ENCODE results near the gene LYZL1. TPM values are rescaled to one million over a fixed set of nuclear protein-coding genes. Genes with fewer than 3 reads are reported as not detected.
"Not testable (repeated sequence)": the region's sequence is repeated elsewhere in the genome, so short reads cannot be mapped to it uniquely, and the experiment has no call there.

LYZL1 gene
- total RNA-seq = not detected

DNA sequence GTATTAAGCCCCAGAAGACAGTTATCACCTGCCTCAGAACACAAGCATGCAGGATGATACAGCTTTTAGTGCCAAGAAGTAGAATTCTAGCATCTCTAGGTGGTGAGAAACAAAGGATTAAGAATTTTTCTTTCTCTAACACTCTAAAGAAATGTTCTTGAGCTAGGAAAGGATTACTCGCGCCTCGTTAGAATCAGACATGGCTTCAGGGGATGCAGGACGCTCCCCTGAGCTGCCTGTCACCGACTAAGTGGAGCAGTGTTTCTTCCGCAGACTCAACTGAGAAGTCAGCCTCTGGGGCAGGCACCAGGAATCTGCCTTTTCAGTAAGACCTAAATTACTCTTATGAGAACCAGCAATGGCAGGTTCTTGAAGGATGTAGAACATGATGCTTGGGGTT lies at the start of gene LYZL1:
TSS of gene LYZL1 (plus strand) at position 165 of the 400 bp plus-strand sequence. CDS start 2,798 bp downstream, outside the sequence.
- H3K9me3 ChIP-seq (ENCODE audit: low read depth, low read length); H3K4me1 ChIP-seq (ENCODE audit: insufficient read depth, low read length); H3K4me3 ChIP-seq (ENCODE audit: low read length); H3K27me3 ChIP-seq (ENCODE audit: insufficient read depth, low read length): not testable (repeated sequence)

DNA sequence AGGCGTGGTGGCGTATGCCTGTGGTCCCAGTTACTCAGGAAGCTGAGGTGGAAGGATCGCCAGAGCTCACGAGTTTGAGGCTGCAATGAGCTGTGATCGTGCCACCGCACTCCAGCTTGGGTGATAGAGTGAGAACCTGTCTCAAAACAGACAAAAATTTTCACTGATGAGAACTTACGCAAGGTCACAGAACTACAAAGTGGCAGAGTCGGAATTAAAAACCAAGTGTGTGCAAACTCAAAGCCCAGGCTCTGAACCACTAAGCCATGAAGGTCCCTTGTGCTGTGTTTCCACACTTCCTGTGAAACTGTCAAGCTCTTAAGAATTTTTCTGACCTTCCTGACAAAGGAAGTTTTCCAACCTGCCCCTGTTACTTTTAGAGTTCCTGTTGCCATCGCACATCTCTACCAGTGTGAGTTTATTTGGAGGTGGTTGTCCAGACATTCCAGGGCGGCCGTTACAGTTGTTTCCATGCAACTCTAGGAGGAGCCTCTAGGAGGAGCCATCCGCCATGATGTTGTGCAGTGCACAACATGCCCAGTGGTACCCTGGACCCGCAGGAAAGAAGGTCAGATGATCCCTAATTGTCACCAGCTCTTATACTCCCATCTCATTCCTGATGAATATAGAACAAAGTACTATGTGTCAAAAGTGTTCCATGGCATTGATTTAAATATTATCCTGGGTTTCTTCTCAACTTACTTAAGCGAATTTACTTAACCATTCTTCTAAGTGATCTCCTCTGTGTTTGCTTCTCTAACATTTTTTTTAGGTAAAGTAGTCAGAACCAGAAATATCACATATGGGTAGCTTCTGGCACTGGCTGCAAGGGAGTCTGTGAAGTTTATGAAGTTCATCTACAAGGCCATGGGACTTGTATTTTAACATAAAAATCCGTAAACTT lies 49.0 kb upstream of the LYZL1 start:
- Histone ChIP-seq H3K9me3 (ENCODE audit: low read depth, low read length) (no peaks in the 10 kb centered on the region), H3K4me3 (ENCODE audit: low read length) (no peak overlapping the region), H3K27me3 (ENCODE audit: insufficient read depth, low read length) (no peaks in the 10 kb centered on the region), H3K4me1 (ENCODE audit: insufficient read depth, low read length) (no peaks in the 10 kb centered on the region)

DNA sequence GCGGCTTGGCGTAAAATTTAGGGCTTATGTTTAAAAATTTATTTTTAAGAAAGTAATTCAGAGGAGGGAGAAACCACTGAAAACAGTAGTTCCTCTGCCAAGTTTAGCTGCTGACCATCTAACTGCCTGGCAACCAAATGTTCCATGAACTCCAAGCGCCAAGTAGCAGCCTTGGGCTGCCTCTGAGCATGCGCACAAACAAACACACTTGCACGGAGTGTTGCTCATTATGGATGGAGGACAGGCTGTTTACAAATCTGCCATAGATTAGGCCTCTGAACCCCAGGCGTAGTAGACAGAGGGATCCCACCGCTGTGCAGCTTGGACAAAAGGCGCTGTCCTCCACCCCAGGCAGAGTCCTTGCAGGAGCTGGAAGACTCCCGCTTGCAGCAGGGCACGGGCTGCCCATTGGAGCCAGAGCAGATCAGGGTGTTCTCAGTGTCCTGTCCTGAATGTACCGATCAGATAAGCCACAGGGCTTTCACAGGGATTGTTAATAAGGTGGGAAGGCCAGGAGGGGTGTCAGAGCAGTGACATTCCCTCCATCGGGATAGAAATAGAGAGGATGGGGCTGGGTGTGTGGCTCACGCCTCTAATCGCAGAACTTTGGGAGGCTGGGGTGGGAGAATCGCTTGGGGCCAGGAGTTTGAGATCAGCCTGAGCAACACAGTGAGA lies 47.7 kb upstream of the LYZL1 start:
- no peaks in the 10 kb centered on the region for H3K4me1 ChIP-seq (ENCODE audit: insufficient read depth, low read length)

DNA sequence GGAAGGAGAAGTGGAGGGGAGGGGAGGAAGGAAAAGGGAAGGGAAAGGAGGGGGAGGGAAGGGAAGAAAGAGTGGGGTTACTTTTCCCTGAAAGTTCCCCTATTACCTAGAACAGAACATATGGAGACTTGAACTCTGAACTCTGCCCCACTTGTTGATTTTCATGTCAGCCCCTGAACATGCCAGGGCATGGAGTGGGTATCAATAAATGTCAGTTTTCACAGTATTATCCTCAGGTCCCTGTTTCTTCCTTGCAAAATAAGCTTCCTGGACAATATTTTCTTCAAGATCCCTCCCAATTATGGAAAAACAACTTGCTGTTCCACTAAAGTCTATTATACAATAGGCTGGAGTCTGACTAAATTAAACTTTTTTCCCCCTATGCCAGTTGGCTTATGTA lies 46.9 kb upstream of the LYZL1 start:
- Histone ChIP-seq H3K27me3 (ENCODE audit: insufficient read depth, low read length) (peaks cover 2% of the 10 kb centered on the region), H3K4me1 (ENCODE audit: insufficient read depth, low read length) (no peaks in the 10 kb centered on the region), H3K4me3 (ENCODE audit: low read length) (no peak overlapping the region), H3K9me3 (ENCODE audit: low read depth, low read length) (no peaks in the 10 kb centered on the region)

More for the DNA sequence above, 47.7 kb upstream of the LYZL1 start:
- Histone ChIP-seq H3K9me3 (ENCODE audit: low read depth, low read length) (no peaks in the 10 kb centered on the region), H3K4me3 (ENCODE audit: low read length) (no peak overlapping the region), H3K27me3 (ENCODE audit: insufficient read depth, low read length) (peaks cover 2% of the 10 kb centered on the region)

DNA sequence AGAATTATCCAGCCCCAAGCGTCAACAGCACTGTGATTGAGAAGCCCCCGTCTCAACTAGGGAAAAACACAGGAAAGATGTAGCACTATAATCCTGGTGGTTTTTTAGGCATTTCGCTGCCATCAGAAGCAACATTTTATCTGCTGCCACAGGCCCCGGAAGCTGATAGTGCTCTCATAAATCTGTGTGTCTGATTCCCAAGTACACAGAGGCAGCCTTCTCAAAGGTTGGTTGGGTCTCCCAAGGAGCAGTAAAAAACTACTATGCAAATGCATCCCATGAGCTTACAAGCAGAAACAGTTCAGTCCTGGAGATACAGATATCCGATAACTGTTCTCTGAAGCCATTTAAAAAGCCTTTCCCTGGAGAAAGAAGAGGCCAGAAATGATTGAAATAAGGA lies 45.8 kb upstream of the LYZL1 start:
- H3K27me3 ChIP-seq (ENCODE audit: insufficient read depth, low read length) = peaks cover 2% of the 10 kb centered on the region
- H3K4me1 ChIP-seq (ENCODE audit: insufficient read depth, low read length) = no peaks in the 10 kb centered on the region
- no peaks in the 10 kb centered on the region for H3K9me3 ChIP-seq (ENCODE audit: low read depth, low read length)
- H3K4me3 ChIP-seq (ENCODE audit: low read length) = no peak overlapping the region

DNA sequence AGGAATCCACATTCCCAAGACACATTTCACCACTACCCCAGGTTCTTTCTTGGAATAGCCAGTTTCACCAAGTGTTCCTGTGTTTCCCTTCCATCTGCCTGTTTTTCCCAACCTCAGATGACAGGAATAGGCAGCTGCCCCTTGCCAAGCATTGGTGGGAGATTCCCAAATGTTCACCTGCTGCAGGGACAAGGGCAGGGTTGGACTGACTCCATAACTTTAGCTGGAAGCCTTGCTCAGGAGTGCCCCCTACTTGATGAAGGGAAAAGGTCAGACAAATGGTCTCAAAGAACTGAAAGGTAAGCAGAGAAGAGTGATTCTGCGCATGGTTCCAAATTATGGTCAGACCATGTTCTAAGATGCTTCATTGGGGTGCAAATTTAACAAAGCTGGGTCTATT lies 45.1 kb upstream of the LYZL1 start:
- Histone ChIP-seq H3K27me3 (ENCODE audit: insufficient read depth, low read length) (peaks cover 2% of the 10 kb centered on the region), H3K9me3 (ENCODE audit: low read depth, low read length) (no peaks in the 10 kb centered on the region), H3K4me3 (ENCODE audit: low read length) (no peak overlapping the region), H3K4me1 (ENCODE audit: insufficient read depth, low read length) (no peaks in the 10 kb centered on the region)

DNA sequence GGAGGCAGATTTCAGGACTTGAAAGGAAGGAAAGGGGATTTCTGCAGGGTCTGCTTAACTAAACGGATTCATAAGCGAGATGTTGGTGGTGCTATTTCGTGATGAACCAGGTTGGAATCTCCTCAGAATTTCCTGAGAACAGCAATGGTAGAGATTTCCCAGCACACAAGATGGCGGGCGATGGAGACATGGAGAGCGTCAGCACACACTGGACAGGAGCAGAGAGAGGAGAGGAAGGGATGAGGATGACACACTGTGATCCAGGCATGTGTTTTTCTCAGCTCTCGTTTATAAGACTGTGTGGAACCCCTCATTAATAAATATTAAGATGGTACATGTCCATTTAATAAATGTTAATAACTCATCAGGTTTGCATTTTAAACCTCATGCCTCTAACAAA lies 43.9 kb upstream of the LYZL1 start:
- H3K27me3 ChIP-seq (ENCODE audit: insufficient read depth, low read length) = peaks cover 2% of the 10 kb centered on the region
- H3K9me3 ChIP-seq (ENCODE audit: low read depth, low read length) = no peaks in the 10 kb centered on the region
- no peak overlapping the region for H3K4me3 ChIP-seq (ENCODE audit: low read length)
- H3K4me1 ChIP-seq (ENCODE audit: insufficient read depth, low read length) = no peaks in the 10 kb centered on the region

DNA sequence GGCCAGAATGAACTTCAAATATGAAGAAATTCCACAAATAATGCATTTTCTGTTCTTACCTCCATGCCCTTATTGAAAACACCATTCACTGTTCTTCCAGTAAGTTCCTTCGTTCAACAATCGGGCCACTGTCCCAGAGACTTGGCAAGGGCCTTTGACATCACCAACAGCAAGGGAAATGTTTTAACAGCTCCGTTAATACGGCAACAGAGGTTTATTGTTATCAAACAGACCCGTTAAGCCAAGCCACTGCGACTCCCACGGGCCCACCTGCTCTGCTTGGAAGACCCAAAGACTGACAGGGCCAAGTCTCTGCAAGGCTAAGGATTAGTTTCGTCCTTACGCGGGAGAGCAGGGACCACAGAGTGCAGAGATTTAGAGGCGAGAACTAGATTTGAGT lies 43.4 kb upstream of the LYZL1 start:
- H3K4me1 ChIP-seq (ENCODE audit: insufficient read depth, low read length) = no peaks in the 10 kb centered on the region
- H3K4me3 ChIP-seq (ENCODE audit: low read length) = no peak overlapping the region
- peaks cover 2% of the 10 kb centered on the region for H3K27me3 ChIP-seq (ENCODE audit: insufficient read depth, low read length)
- no peaks in the 10 kb centered on the region for H3K9me3 ChIP-seq (ENCODE audit: low read depth, low read length)

DNA sequence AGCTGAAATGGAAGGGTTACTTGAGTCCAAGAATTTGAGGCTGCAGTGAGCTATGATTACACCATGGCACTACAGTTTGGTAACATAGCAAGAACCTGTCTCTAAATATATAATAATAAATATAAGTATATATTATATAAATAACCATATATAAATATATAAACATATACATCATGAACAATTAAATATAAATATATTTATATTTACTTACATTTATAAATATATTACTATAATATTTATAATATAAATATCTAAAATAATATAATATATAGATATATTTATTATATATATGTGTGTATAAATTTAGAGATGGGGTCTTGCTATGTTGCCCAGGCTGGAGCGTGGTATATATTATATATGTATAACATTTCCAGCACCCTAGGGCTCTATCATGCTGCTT lies 42.4 kb upstream of the LYZL1 start:
- H3K4me1 ChIP-seq (ENCODE audit: insufficient read depth, low read length) = no peaks in the 10 kb centered on the region
- H3K27me3 ChIP-seq (ENCODE audit: insufficient read depth, low read length) = peaks cover 2% of the 10 kb centered on the region
- no peak overlapping the region for H3K4me3 ChIP-seq (ENCODE audit: low read length)
- H3K9me3 ChIP-seq (ENCODE audit: low read depth, low read length) = no peaks in the 10 kb centered on the region

DNA sequence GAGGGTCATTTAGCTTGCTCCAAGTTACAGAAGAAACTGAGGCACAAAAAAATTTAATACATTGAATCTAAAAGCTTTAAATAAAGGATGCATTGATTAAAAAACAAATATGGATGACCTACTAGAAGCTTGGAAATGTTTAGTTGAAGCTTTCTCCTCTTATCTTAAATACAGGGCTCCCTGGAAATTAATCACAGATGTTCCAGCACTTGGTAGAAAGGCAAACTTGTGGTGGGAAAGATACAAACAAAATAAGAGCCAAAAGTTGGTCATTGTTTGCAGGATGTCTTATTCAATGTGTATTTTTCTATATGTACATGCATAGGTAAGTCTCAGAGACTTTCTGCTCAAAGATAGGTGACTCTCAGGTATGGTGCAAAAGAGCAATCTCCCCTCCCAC lies 40.7 kb upstream of the LYZL1 start:
- Histone ChIP-seq H3K9me3 (ENCODE audit: low read depth, low read length) (no peaks in the 10 kb centered on the region), H3K4me1 (ENCODE audit: insufficient read depth, low read length) (no peaks in the 10 kb centered on the region), H3K27me3 (ENCODE audit: insufficient read depth, low read length) (peaks cover 2% of the 10 kb centered on the region), H3K4me3 (ENCODE audit: low read length) (no peak overlapping the region)

DNA sequence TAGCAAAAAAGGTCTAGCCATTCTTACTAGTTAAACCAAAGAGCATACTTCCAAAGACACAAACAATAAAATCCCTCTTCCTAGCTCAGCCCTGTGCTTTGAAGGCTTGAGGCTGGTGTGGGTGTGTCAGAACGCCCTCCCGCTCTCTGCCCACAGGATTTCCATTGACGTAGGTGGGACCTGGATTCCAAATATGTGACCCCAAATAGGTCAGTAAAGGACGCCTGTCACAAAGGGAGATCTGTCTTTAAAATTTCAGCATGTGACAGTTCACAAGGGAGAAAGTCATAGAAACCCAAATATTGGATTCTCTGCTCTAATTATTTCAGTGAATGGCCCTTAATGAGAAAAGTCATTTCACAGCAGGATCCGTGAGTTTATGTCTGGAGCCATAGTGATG lies 39.9 kb upstream of the LYZL1 start:
- Histone ChIP-seq H3K4me3 (ENCODE audit: low read length) (no peak overlapping the region), H3K9me3 (ENCODE audit: low read depth, low read length) (no peaks in the 10 kb centered on the region), H3K4me1 (ENCODE audit: insufficient read depth, low read length) (no peaks in the 10 kb centered on the region), H3K27me3 (ENCODE audit: insufficient read depth, low read length) (peaks cover 2% of the 10 kb centered on the region)

DNA sequence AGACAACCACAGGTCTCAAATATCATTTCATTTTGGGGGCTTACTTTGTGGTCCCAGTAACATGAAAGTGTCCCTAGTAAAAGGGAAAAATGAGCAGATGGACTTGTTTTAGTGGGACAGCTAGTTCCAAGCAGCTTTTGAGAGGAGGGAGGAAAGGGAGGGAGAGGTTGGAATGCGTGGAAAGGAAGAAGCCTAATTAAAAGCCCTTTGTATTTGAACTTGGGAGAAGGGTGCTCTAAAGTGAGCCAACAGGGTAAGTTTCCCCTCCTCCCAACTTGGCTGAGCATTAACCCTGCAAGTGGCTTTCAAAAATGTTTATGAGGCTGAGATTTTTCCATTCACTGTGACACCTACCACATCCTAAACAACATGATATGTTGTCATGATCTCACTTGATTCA lies 38.8 kb upstream of the LYZL1 start:
- Histone ChIP-seq H3K27me3 (ENCODE audit: insufficient read depth, low read length) (peaks cover 2% of the 10 kb centered on the region), H3K9me3 (ENCODE audit: low read depth, low read length) (no peaks in the 10 kb centered on the region), H3K4me3 (ENCODE audit: low read length) (no peak overlapping the region), H3K4me1 (ENCODE audit: insufficient read depth, low read length) (no peaks in the 10 kb centered on the region)

DNA sequence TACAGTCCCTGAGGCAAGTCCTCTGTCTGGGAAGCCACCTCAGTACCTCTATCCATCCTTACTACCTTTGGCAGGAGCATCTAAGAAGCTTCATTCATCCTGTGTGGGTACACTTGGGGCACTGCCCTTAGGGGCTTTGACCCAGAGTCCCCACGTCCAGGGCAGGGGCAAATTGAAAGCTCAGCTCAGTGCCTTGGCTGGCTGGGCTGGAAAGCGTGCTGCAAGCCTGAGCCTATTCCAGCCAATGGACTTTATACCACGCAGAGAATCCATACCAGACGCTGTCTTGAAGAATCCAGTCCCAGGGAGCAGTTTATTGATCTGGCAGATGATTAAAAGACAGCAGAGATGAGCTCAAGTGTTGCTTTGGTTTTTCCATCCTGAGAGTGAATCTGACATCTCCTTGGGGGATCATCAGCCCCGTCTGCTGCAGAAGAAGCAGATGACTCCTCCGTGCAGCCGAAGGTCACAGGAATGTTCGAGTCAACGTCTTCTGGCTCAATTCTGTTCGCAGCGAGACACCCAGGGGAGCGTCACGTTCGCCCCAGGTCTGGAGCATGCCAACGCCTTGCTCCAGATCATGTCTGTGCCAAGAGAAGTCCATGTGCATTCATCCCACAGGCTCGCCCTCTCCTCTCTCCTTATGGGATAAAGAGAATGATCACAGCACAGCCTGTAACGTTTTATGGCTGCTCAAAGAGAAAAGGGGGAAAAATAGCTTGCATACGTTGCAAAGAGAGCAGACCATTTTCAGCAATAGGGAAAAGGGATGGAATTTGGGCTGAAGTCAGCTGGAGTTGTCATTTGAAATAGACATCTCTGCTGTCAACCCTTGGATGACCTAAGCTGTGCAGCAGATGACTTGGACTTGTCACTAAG lies 35.8 kb upstream of the LYZL1 start:
- H3K27me3 ChIP-seq (ENCODE audit: insufficient read depth, low read length) = no peaks in the 10 kb centered on the region
- peaks cover 7% of the 10 kb centered on the region for H3K4me1 ChIP-seq (ENCODE audit: insufficient read depth, low read length)
- H3K4me3 ChIP-seq (ENCODE audit: low read length) = no peak overlapping the region
- no peaks in the 10 kb centered on the region for H3K9me3 ChIP-seq (ENCODE audit: low read depth, low read length)

DNA sequence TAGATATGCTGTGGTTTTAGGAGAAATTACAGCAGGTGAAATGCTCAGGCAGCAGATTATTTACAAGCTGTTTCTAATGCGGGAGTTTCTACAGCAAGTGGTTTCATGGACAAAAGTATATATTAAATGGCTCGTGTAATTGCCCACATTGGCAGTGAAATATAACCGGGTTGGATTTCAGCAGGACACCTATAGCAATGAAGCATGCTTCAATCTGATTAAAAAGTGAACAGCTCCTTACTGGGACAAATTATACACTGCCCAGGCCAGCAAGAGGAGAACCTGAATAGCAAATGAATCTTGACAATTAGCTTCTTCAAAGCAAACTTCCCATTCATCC lies 35.2 kb upstream of the LYZL1 start:
- Histone ChIP-seq H3K4me1 (ENCODE audit: insufficient read depth, low read length) (peaks cover 7% of the 10 kb centered on the region), H3K4me3 (ENCODE audit: low read length) (no peak overlapping the region)

More for the DNA sequence above, 35.2 kb upstream of the LYZL1 start:
- Histone ChIP-seq H3K27me3 (ENCODE audit: insufficient read depth, low read length) (no peaks in the 10 kb centered on the region), H3K9me3 (ENCODE audit: low read depth, low read length) (no peaks in the 10 kb centered on the region)

Measured in mononuclear cell (primary cell).